ENCODE results near the gene TEX52. TPM values are rescaled to one million over a fixed set of nuclear protein-coding genes. Genes with fewer than 3 reads are reported as not detected.

Gene TEX52
- total and polyA plus RNA-seq, 9 donors, result not detected

GRCh38 chr12:2825132-2825531 lies 31.7 kb downstream of the TEX52 start:
- Histone ChIP-seq H3K36me3 (no peaks in the 10 kb centered on the region), H3K27ac (no peak overlapping the region), H3K9me3 (no peaks in the 10 kb centered on the region), H3K4me3 (no peak overlapping the region), H3K27me3 (no peaks in the 10 kb centered on the region), H3K4me1 (ENCODE audit: insufficient read depth) (no peaks in the 10 kb centered on the region)
- intact Hi-C loops (cut with DNase I), result no loop called here
- no peak for TF ChIP-seq POLR2A (IDR thresholded peaks at IDR 0.05)
- TF ChIP-seq, protein P1, sequence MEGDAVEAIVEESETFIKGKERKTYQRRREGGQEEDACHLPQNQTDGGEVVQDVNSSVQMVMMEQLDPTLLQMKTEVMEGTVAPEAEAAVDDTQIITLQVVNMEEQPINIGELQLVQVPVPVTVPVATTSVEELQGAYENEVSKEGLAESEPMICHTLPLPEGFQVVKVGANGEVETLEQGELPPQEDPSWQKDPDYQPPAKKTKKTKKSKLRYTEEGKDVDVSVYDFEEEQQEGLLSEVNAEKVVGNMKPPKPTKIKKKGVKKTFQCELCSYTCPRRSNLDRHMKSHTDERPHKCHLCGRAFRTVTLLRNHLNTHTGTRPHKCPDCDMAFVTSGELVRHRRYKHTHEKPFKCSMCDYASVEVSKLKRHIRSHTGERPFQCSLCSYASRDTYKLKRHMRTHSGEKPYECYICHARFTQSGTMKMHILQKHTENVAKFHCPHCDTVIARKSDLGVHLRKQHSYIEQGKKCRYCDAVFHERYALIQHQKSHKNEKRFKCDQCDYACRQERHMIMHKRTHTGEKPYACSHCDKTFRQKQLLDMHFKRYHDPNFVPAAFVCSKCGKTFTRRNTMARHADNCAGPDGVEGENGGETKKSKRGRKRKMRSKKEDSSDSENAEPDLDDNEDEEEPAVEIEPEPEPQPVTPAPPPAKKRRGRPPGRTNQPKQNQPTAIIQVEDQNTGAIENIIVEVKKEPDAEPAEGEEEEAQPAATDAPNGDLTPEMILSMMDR (IDR thresholded peaks at IDR 0.05), result no peak
- TF ChIP-seq EP300 (IDR thresholded peaks at IDR 0.05), result no peak
- WGBS, 3 donors, result 75 to 85% (median 75%) methylated on average over 4 of the region's 4 CpGs
- no peak for DNase-seq

- Histone ChIP-seq H3K36me3 (no peaks in the 10 kb centered on the region), H3K27ac (no peak overlapping the region), H3K27me3 (no peaks in the 10 kb centered on the region), H3K4me3 (no peak overlapping the region), H3K9me3 (no peaks in the 10 kb centered on the region), H3K4me1 (ENCODE audit: insufficient read depth) (no peaks in the 10 kb centered on the region)
- TF ChIP-seq EP300 (IDR thresholded peaks at IDR 0.05) (no peak), POLR2A (IDR thresholded peaks at IDR 0.05) (no peak)
- TF ChIP-seq, protein P1 (IDR thresholded peaks at IDR 0.05), result no peak
- intact Hi-C loops (cut with DNase I), result no loop called here
- WGBS, 3 donors, result 62 to 73% (median 70%) methylated on average over 6 of the region's 6 CpGs
- no peak for DNase-seq
Observed at GRCh38 chr12:2824541-2824940, 32.3 kb downstream of the TEX52 start.

- no peaks in the 10 kb centered on the region for H3K9me3 ChIP-seq
- TF ChIP-seq, protein P1 (IDR thresholded peaks at IDR 0.05), result no peak
- TF ChIP-seq EP300 (IDR thresholded peaks at IDR 0.05) (no peak), POLR2A (IDR thresholded peaks at IDR 0.05) (no peak)
- no peak for DNase-seq
- intact Hi-C loops (cut with DNase I), result no loop called here
- H3K27me3 ChIP-seq, result no peaks in the 10 kb centered on the region
- no peaks in the 10 kb centered on the region for H3K36me3 ChIP-seq
- no peak overlapping the region for H3K4me3 ChIP-seq
- WGBS, 3 donors, result 49 to 59% (median 53%) methylated on average over 7 of the region's 7 CpGs
- H3K27ac ChIP-seq, result no peak overlapping the region
- no peaks in the 10 kb centered on the region for H3K4me1 ChIP-seq (ENCODE audit: insufficient read depth)
Observed at GRCh38 chr12:2823483-2823882, 33.4 kb downstream of the TEX52 start.

- DNase-seq, result no peak
- Histone ChIP-seq H3K4me3 (no peak overlapping the region), H3K27me3 (no peaks in the 10 kb centered on the region), H3K36me3 (no peaks in the 10 kb centered on the region), H3K27ac (no peak overlapping the region), H3K4me1 (ENCODE audit: insufficient read depth) (no peaks in the 10 kb centered on the region), H3K9me3 (no peaks in the 10 kb centered on the region)
- WGBS, 3 donors, result 79 to 86% (median 79%) methylated on average over 9 of the region's 9 CpGs
- intact Hi-C loops (cut with DNase I), result no loop called here
- TF ChIP-seq EP300 (IDR thresholded peaks at IDR 0.05) (no peak), POLR2A (IDR thresholded peaks at IDR 0.05) (no peak)
- TF ChIP-seq, protein P1 (IDR thresholded peaks at IDR 0.05), result no peak
Observed at GRCh38 chr12:2820432-2820831, 36.4 kb downstream of the TEX52 start.

Data from ovary (tissue), 9 donors.